Measurements from ENCODE around the gene DPP10. TPM values are rescaled to one million over a fixed set of nuclear protein-coding genes. Genes with fewer than 3 reads are reported as not detected.

Gene DPP10
- total RNA-seq, 1 donor from 2014 or later, result 6.5 TPM

GRCh38 chr2:115214050-115214449 is 771.6 kb downstream of the DPP10 start:
- Histone ChIP-seq H3K9me3 (ENCODE audit: low read depth) (no peaks in the 10 kb centered on the region), H3K4me1 (peaks cover 4% of the 10 kb centered on the region), H3K27ac (no peak overlapping the region), H3K36me3 (no peaks in the 10 kb centered on the region), H4K20me1 (ENCODE audit: low read depth) (no peaks in the 10 kb centered on the region), H3F3A (ENCODE audit: low read depth) (no peaks in the 10 kb centered on the region), H3K4me2 (no peak overlapping the region), H2AFZ (replicated peaks) (no peak overlapping the region), H3K4me3 (no peak overlapping the region), H3K79me2 (ENCODE audit: low read depth) (no peaks in the 10 kb centered on the region), H3K9ac (no peak overlapping the region), H3K27me3 (no peaks in the 10 kb centered on the region)
- H3K4me3 Mint-ChIP-seq, result no peak overlapping the region
- no peak for DNase-seq (ENCODE audit: low spot score)
- H3K27me3 Mint-ChIP-seq (ENCODE audit: insufficient read depth, low read depth), result no peaks in the 10 kb centered on the region
- peaks cover 9% of the 10 kb centered on the region for H3K4me1 Mint-ChIP-seq
- H3K9me3 Mint-ChIP-seq, result no peaks in the 10 kb centered on the region
- TF ChIP-seq CTCF (IDR thresholded peaks at IDR 0.05) (no peak), EZH2phosphoT487 (IDR thresholded peaks at IDR 0.05) (no peak), EZH2 (IDR thresholded peaks at IDR 0.05) (no peak)
- H3K27ac Mint-ChIP-seq, result no peak overlapping the region
- H3K36me3 Mint-ChIP-seq, result no peaks in the 10 kb centered on the region

- Histone ChIP-seq H3K27ac (no peak overlapping the region), H3F3A (ENCODE audit: low read depth) (no peaks in the 10 kb centered on the region), H3K36me3 (no peaks in the 10 kb centered on the region), H3K9me3 (ENCODE audit: low read depth) (no peaks in the 10 kb centered on the region), H3K27me3 (no peaks in the 10 kb centered on the region), H4K20me1 (ENCODE audit: low read depth) (no peaks in the 10 kb centered on the region), H2AFZ (replicated peaks) (no peak overlapping the region), H3K4me1 (peaks cover under 1% of the 10 kb centered on the region), H3K4me2 (no peak overlapping the region), H3K79me2 (ENCODE audit: low read depth) (no peaks in the 10 kb centered on the region), H3K4me3 (no peak overlapping the region), H3K9ac (no peak overlapping the region)
- Mint-ChIP-seq H3K27ac (no peak overlapping the region), H3K9me3 (no peaks in the 10 kb centered on the region), H3K27me3 (ENCODE audit: insufficient read depth, low read depth) (no peaks in the 10 kb centered on the region), H3K4me3 (no peak overlapping the region), H3K36me3 (no peaks in the 10 kb centered on the region), H3K4me1 (peaks cover under 1% of the 10 kb centered on the region)
- TF ChIP-seq CTCF (IDR thresholded peaks at IDR 0.05) (no peak), EZH2 (IDR thresholded peaks at IDR 0.05) (no peak), EZH2phosphoT487 (IDR thresholded peaks at IDR 0.05) (no peak)
- DNase-seq (ENCODE audit: low spot score), result no peak
Observed at GRCh38 chr2:115219296-115219695, 776.9 kb downstream of the DPP10 start.

GRCh38 chr2:115234186-115234585 is 791.7 kb downstream of the DPP10 start:
- Histone ChIP-seq H4K20me1 (ENCODE audit: low read depth) (no peaks in the 10 kb centered on the region), H3K79me2 (ENCODE audit: low read depth) (no peaks in the 10 kb centered on the region), H3K36me3 (no peaks in the 10 kb centered on the region), H3K4me3 (no peak overlapping the region), H2AFZ (replicated peaks) (no peak overlapping the region), H3K27me3 (no peaks in the 10 kb centered on the region), H3K4me2 (no peak overlapping the region), H3K9me3 (ENCODE audit: low read depth) (no peaks in the 10 kb centered on the region), H3K9ac (no peak overlapping the region), H3K27ac (no peak overlapping the region), H3K4me1 (no peaks in the 10 kb centered on the region), H3F3A (ENCODE audit: low read depth) (no peaks in the 10 kb centered on the region)
- DNase-seq (ENCODE audit: low spot score), result no peak
- no peak for TF ChIP-seq EZH2phosphoT487 (IDR thresholded peaks at IDR 0.05)
- no peak for TF ChIP-seq EZH2 (IDR thresholded peaks at IDR 0.05)
- TF ChIP-seq CTCF (IDR thresholded peaks at IDR 0.05), result no peak
- Mint-ChIP-seq H3K9me3 (no peaks in the 10 kb centered on the region), H3K27ac (no peak overlapping the region), H3K36me3 (no peaks in the 10 kb centered on the region), H3K27me3 (ENCODE audit: insufficient read depth, low read depth) (peaks cover 2% of the 10 kb centered on the region), H3K4me1 (no peaks in the 10 kb centered on the region), H3K4me3 (no peak overlapping the region)

All from neural progenitor cell (in vitro differentiated cells).